Astrocyte (in vitro differentiated cells and primary cell): ENCODE results near the gene B4GALT4. TPM values are rescaled to one million over a fixed set of nuclear protein-coding genes. Genes with fewer than 3 reads are reported as not detected.

Experiments used
- DNase-seq: peaks from one replicate; pipeline ENCODE4 v3.0.0-alpha.2; 2010; ENCODE audit warnings: low read depth
- FAIRE-seq: peaks from 2 replicates; lab custom pipeline; 2011; peaks lifted over from hg19 to GRCh38; lab: Jason Lieb, UNC
- H2AFZ ChIP-seq: 2 replicates; pipeline ENCODE4 v1.6.0; 2012; ENCODE audit warnings: low read depth, low read length, inconsistent platforms
- H3K27ac ChIP-seq: 2 replicates; pipeline ENCODE4 v1.5.1; 2011; ENCODE audit warnings: low read depth, low read length, inconsistent platforms
- H3K27me3 ChIP-seq: 2 replicates; pipeline ENCODE4 v1.6.0; 2011; ENCODE audit warnings: low read length, inconsistent platforms; ENCODE audit not compliant: insufficient read depth
- H3K36me3 ChIP-seq: 2 replicates; pipeline ENCODE4 v1.5.1; 2011; ENCODE audit warnings: low read length, inconsistent platforms; ENCODE audit not compliant: insufficient read depth
- H3K4me1 ChIP-seq: 2 replicates; pipeline ENCODE4 v1.5.1; 2011; ENCODE audit warnings: low read length, inconsistent platforms; ENCODE audit not compliant: insufficient read depth
- H3K4me2 ChIP-seq: 2 replicates; pipeline ENCODE4 v1.6.0; 2012; ENCODE audit warnings: low read length, inconsistent platforms
- H3K4me3 ChIP-seq: 2 replicates; pipeline ENCODE4 v1.5.1; 2011; ENCODE audit warnings: low read depth, mild to moderate bottlenecking, low read length, inconsistent platforms; ENCODE audit not compliant: insufficient read depth
- H3K79me2 ChIP-seq: 2 replicates; pipeline ENCODE4 v1.6.0; 2012; ENCODE audit warnings: mild to moderate bottlenecking, low read length, inconsistent platforms; ENCODE audit not compliant: insufficient read depth
- H3K9ac ChIP-seq: 2 replicates; pipeline ENCODE4 v1.6.0; 2012; ENCODE audit warnings: mild to moderate bottlenecking, low read length, inconsistent platforms
- H3K9me3 ChIP-seq: 2 replicates; pipeline ENCODE4 v1.5.1; 2012; ENCODE audit warnings: low read depth, mild to moderate bottlenecking, low read length, inconsistent platforms; ENCODE audit not compliant: insufficient read depth
- H4K20me1 ChIP-seq: 2 replicates; pipeline ENCODE4 v1.6.0; 2012; ENCODE audit warnings: low read length, inconsistent platforms; ENCODE audit not compliant: insufficient read depth
- H3K27ac Mint-ChIP-seq: one replicate; pipeline ENCODE4 v1.8.0; 2021; ENCODE audit warnings: mild to moderate bottlenecking, mixed read lengths; ENCODE audit not compliant: unreplicated experiment
- H3K27me3 Mint-ChIP-seq: one replicate; pipeline ENCODE4 v1.8.0; 2021; ENCODE audit warnings: low read depth, mixed read lengths; ENCODE audit not compliant: unreplicated experiment
- H3K36me3 Mint-ChIP-seq: one replicate; pipeline ENCODE4 v1.8.0; 2021; ENCODE audit warnings: low read depth, mixed read lengths; ENCODE audit not compliant: unreplicated experiment
- H3K4me1 Mint-ChIP-seq: one replicate; pipeline ENCODE4 v1.8.0; 2021; ENCODE audit warnings: low read depth, mixed read lengths; ENCODE audit not compliant: unreplicated experiment
- H3K4me3 Mint-ChIP-seq: one replicate; pipeline ENCODE4 v1.8.0; 2021; ENCODE audit warnings: mild to moderate bottlenecking, moderate library complexity, mixed read lengths; ENCODE audit not compliant: unreplicated experiment
- H3K9me3 Mint-ChIP-seq: one replicate; pipeline ENCODE4 v1.8.0; 2021; ENCODE audit warnings: mild to moderate bottlenecking, mixed read lengths; ENCODE audit not compliant: unreplicated experiment
- CTCF ChIP-seq: IDR thresholded peaks from 2 replicates; pipeline ENCODE4 v1.5.1; 2011; ENCODE audit warnings: low read depth, mild to moderate bottlenecking, inconsistent platforms, low read length, moderate library complexity; ENCODE audit not compliant: insufficient read depth
- EZH2 ChIP-seq: IDR thresholded peaks from 2 replicates; pipeline ENCODE4 v1.6.1; 2012; ENCODE audit warnings: mild to moderate bottlenecking, low read length, inconsistent platforms; ENCODE audit not compliant: insufficient read depth
- total RNA-seq: library from RNA; stranded (reverse); gene quantifications from 2 replicates; pipeline ENCODE4 v1.2.1, GENCODE V29; 2021

Gene B4GALT4
- total RNA-seq, 1 donor from 2014 or later = 36.7 TPM

- H3K4me1 Mint-ChIP-seq = peaks cover 20% of the 10 kb centered on the region
- no peak overlapping the region for H3K27ac ChIP-seq
Measured at GRCh38 chr3:119195911-119196310, 44.8 kb downstream of the B4GALT4 start.

GRCh38 chr3:119195151-119195476 lies 45.6 kb downstream of the B4GALT4 start:
- peak overlapping the region; percentile 7 for H3K9ac ChIP-seq
- H2AFZ ChIP-seq = no peak overlapping the region
- H3K79me2 ChIP-seq = no peaks in the 10 kb centered on the region
- H3K9me3 Mint-ChIP-seq = no peaks in the 10 kb centered on the region
- H3K4me2 ChIP-seq = peak overlapping the region; percentile 37
- FAIRE-seq (no peak), DNase-seq (no peak)
- peaks cover 15% of the 10 kb centered on the region for H3K4me1 ChIP-seq
- no peaks in the 10 kb centered on the region for H3K9me3 ChIP-seq
- H3K27me3 ChIP-seq = no peaks in the 10 kb centered on the region
- H3K27ac ChIP-seq = peak overlapping the region; percentile 20
- no peaks in the 10 kb centered on the region for H3K36me3 Mint-ChIP-seq
- H3K4me3 ChIP-seq = no peak overlapping the region
- TF ChIP-seq EZH2 (no peak), CTCF (no peak)
- no peaks in the 10 kb centered on the region for H3K36me3 ChIP-seq
- no peak overlapping the region for H3K27ac Mint-ChIP-seq
- H3K4me1 Mint-ChIP-seq = peaks cover 20% of the 10 kb centered on the region
- no peak overlapping the region for H3K4me3 Mint-ChIP-seq
- no peaks in the 10 kb centered on the region for H3K27me3 Mint-ChIP-seq
- no peaks in the 10 kb centered on the region for H4K20me1 ChIP-seq

More at GRCh38 chr3:119195911-119196310, 44.8 kb downstream of the B4GALT4 start:
- Histone ChIP-seq H3K4me1 (peaks cover 15% of the 10 kb centered on the region), H2AFZ (no peak overlapping the region), H4K20me1 (no peaks in the 10 kb centered on the region), H3K36me3 (no peaks in the 10 kb centered on the region), H3K79me2 (no peaks in the 10 kb centered on the region), H3K27me3 (no peaks in the 10 kb centered on the region), H3K9me3 (no peaks in the 10 kb centered on the region), H3K9ac (no peak overlapping the region), H3K4me3 (no peak overlapping the region), H3K4me2 (peak overlapping the region; percentile 14)
- peak; percentile 53 for DNase-seq
- Mint-ChIP-seq H3K27me3 (no peaks in the 10 kb centered on the region), H3K36me3 (no peaks in the 10 kb centered on the region), H3K9me3 (no peaks in the 10 kb centered on the region), H3K27ac (no peak overlapping the region), H3K4me3 (no peak overlapping the region)
- no peak for TF ChIP-seq CTCF
- no peak for FAIRE-seq

- no peaks in the 10 kb centered on the region for H3K36me3 Mint-ChIP-seq
- Histone ChIP-seq H3K9ac (peak overlapping the region; percentile 25), H3K79me2 (no peaks in the 10 kb centered on the region), H3K4me2 (peak overlapping the region; percentile 37), H2AFZ (no peak overlapping the region), H3K36me3 (no peaks in the 10 kb centered on the region), H3K4me1 (peaks cover 15% of the 10 kb centered on the region), H3K27ac (peak overlapping the region; percentile 49), H3K4me3 (no peak overlapping the region), H3K27me3 (no peaks in the 10 kb centered on the region), H3K9me3 (no peaks in the 10 kb centered on the region), H4K20me1 (no peaks in the 10 kb centered on the region)
- H3K27me3 Mint-ChIP-seq = no peaks in the 10 kb centered on the region
- FAIRE-seq (peak; percentile 96), DNase-seq (peak; percentile 34)
- peak overlapping the region; percentile 88 for H3K27ac Mint-ChIP-seq
- peaks cover 20% of the 10 kb centered on the region for H3K4me1 Mint-ChIP-seq
- no peaks in the 10 kb centered on the region for H3K9me3 Mint-ChIP-seq
- H3K4me3 Mint-ChIP-seq = peak overlapping the region; percentile 22
- TF ChIP-seq CTCF (no peak), EZH2 (no peak)
Measured at GRCh38 chr3:119194237-119195150, 46.2 kb downstream of the B4GALT4 start.
